SK-N-SH treated with all-trans-retinoic acid at 6 μM for 48 hours (cell line): ENCODE measurements around the gene DNASE1.

ENCODE experiments used
- ATAC-seq: fragments of 200-7000 bp; cut with Tn5 transposase; 3 replicates; pipeline ENCODE4 v1.9.1; 2020; ENCODE audit warnings: mild to moderate bottlenecking, moderate library complexity
- ARNTL ChIP-seq: fragments of 450-650 bp; formaldehyde crosslinking; IDR thresholded peaks from 2 replicates; pipeline ENCODE4 v1.5.0; 2020; ENCODE audit warnings: low read depth, mild to moderate bottlenecking, moderate library complexity, borderline replicate concordance
- BACH2 ChIP-seq: fragments of 250-450 bp; sonication (Bioruptor Pico); IDR thresholded peaks from 2 replicates; pipeline ENCODE4 v1.9.0; 2021; ENCODE audit warnings: mild to moderate bottlenecking, borderline replicate concordance
- CSDC2 ChIP-seq: fragments of 250-450 bp; sonication (Bioruptor Pico); IDR thresholded peaks from 2 replicates; pipeline ENCODE4 v1.5.0; 2020; ENCODE audit warnings: mild to moderate bottlenecking, moderate library complexity
- ESRRG ChIP-seq: fragments of 250-450 bp; sonication (Bioruptor Pico); IDR thresholded peaks from 2 replicates; pipeline ENCODE4 v1.6.1; 2021; ENCODE audit warnings: mild to moderate bottlenecking
- ISL1 ChIP-seq: fragments of 250-450 bp; sonication (Bioruptor Pico); IDR thresholded peaks from 2 replicates; pipeline ENCODE4 v2.1.2; 2022; ENCODE audit warnings: mild to moderate bottlenecking, moderate library complexity
- OSR1 ChIP-seq: fragments of 250-450 bp; sonication (Bioruptor Pico); IDR thresholded peaks from 2 replicates; pipeline ENCODE4 v1.8.0; 2022; ENCODE audit warnings: moderate library complexity, mild to moderate bottlenecking, inconsistent platforms
- PATZ1 ChIP-seq: fragments of 250-450 bp; sonication (Bioruptor Pico); IDR thresholded peaks from 2 replicates; pipeline ENCODE4 v1.8.0; 2020; ENCODE audit warnings: mild to moderate bottlenecking, moderate library complexity, borderline replicate concordance
- POU6F1 ChIP-seq: fragments of 250-450 bp; sonication (Bioruptor Pico); IDR thresholded peaks from 2 replicates; pipeline ENCODE4 v1.8.0; 2021; ENCODE audit warnings: low read depth, mild to moderate bottlenecking, moderate library complexity, borderline replicate concordance
- PPARA ChIP-seq: fragments of 250-450 bp; sonication (Bioruptor Pico); IDR thresholded peaks from 2 replicates; pipeline ENCODE4 v1.5.0; 2020; ENCODE audit warnings: mild to moderate bottlenecking, borderline replicate concordance
- SNAI2 ChIP-seq: fragments of 250-450 bp; sonication (Bioruptor Pico); IDR thresholded peaks from 2 replicates; pipeline ENCODE4 v1.5.0; 2020; ENCODE audit warnings: mild to moderate bottlenecking, moderate library complexity
- TCF4 ChIP-seq: fragments of 250-450 bp; sonication (Bioruptor Pico); IDR thresholded peaks from 2 replicates; pipeline ENCODE4 v1.8.0; 2021; ENCODE audit warnings: mild to moderate bottlenecking, moderate library complexity, borderline replicate concordance
- TOX ChIP-seq: fragments of 250-450 bp; sonication (Bioruptor Pico); IDR thresholded peaks from 2 replicates; pipeline ENCODE4 v1.8.0; 2021; ENCODE audit warnings: mild to moderate bottlenecking, moderate library complexity, borderline replicate concordance
- ZC3H10 ChIP-seq: fragments of 250-450 bp; sonication (Bioruptor Pico); IDR thresholded peaks from 2 replicates; pipeline ENCODE4 v1.5.1; 2021; ENCODE audit warnings: mild to moderate bottlenecking, moderate library complexity
- ZFP3 ChIP-seq: fragments of 250-450 bp; sonication (Bioruptor Pico); IDR thresholded peaks from 2 replicates; pipeline ENCODE4 v1.5.0; 2020; ENCODE audit warnings: mild to moderate bottlenecking, moderate library complexity
- ZFP30 ChIP-seq: fragments of 450-650 bp; formaldehyde crosslinking; IDR thresholded peaks from 2 replicates; pipeline ENCODE4 v1.5.0; 2022; ENCODE audit warnings: mild to moderate bottlenecking, moderate library complexity
- ZNF565 ChIP-seq: fragments of 450-650 bp; formaldehyde crosslinking; conservative IDR thresholded peaks from 2 replicates; pipeline ENCODE4 v1.5.0; 2020; ENCODE audit warnings: low read depth, mild to moderate bottlenecking, moderate library complexity
- ZNF70 ChIP-seq: fragments of 450-650 bp; formaldehyde crosslinking; IDR thresholded peaks from 2 replicates; pipeline ENCODE4 v1.5.0; 2020; ENCODE audit warnings: mild to moderate bottlenecking, moderate library complexity
- ZNF8 ChIP-seq: fragments of 450-650 bp; formaldehyde crosslinking; IDR thresholded peaks from 2 replicates; pipeline ENCODE4 v1.5.0; 2020; ENCODE audit warnings: mild to moderate bottlenecking, moderate library complexity
- TF ChIP-seq, protein P1 (sequence below): fragments of 250-450 bp; sonication (Bioruptor Pico); IDR thresholded peaks from 2 replicates; pipeline ENCODE4 v1.5.0; 2020; ENCODE audit warnings: mild to moderate bottlenecking, moderate library complexity

DNASE1 gene

DNA sequence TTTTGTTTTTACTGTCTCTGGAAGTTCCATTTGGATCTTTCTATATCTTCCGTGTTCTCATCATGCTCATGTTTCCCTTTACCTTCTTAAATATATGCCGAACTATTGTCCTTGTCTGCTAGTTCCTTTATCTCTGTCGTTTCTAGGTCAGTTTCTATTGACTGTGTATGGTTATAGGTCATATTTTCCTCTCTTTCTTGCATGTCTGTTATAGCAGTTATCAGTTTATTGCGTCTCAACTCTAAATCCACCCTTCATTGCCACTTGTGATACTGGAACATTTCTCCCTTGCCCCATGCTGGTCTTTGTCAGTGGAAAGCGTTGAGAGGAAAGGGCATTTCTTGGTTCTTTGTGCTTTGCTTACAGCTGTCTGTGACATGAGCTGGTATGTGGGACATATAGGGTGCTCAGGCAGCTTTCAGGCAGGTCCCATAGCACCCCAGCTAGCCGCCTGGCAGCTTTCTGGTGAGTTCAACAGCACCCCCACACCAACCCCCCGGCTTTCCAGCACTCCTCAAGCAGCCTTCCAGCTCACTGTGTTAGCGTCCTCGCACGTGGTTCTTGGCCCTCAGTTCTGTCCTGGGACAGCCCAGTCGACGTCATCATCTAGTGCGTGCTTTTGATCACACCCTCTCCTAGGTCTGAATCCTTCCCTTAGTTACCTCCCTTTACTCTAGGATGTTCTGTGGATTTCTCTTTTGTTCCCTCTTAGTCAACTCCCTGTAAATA is 15.4 kb upstream of the DNASE1 start:
- ATAC-seq: no peak
- TF ChIP-seq TCF4 (CRISPR knock-in tag) (no peak), ZC3H10 (no peak), BACH2 (no peak)

GRCh38 chr16:3640207-3640606 is 14.3 kb upstream of the DNASE1 start:
- ATAC-seq: no peak
- TF ChIP-seq ZC3H10 (no peak), BACH2 (no peak), ZFP3 (CRISPR knock-in tag) (no peak), POU6F1 (CRISPR knock-in tag) (no peak), ZNF70 (no peak), TCF4 (CRISPR knock-in tag) (no peak), ESRRG (CRISPR knock-in tag) (no peak), OSR1 (CRISPR knock-in tag) (no peak), PPARA (CRISPR knock-in tag) (no peak), ZNF565 (CRISPR knock-in tag) (no peak), ARNTL (CRISPR knock-in tag) (no peak), PATZ1 (CRISPR knock-in tag) (no peak), CSDC2 (CRISPR knock-in tag) (no peak), TOX (no peak), ZNF8 (CRISPR knock-in tag) (no peak), ISL1 (CRISPR knock-in tag) (no peak), ZFP30 (CRISPR knock-in tag) (no peak), SNAI2 (CRISPR knock-in tag) (no peak)

DNA sequence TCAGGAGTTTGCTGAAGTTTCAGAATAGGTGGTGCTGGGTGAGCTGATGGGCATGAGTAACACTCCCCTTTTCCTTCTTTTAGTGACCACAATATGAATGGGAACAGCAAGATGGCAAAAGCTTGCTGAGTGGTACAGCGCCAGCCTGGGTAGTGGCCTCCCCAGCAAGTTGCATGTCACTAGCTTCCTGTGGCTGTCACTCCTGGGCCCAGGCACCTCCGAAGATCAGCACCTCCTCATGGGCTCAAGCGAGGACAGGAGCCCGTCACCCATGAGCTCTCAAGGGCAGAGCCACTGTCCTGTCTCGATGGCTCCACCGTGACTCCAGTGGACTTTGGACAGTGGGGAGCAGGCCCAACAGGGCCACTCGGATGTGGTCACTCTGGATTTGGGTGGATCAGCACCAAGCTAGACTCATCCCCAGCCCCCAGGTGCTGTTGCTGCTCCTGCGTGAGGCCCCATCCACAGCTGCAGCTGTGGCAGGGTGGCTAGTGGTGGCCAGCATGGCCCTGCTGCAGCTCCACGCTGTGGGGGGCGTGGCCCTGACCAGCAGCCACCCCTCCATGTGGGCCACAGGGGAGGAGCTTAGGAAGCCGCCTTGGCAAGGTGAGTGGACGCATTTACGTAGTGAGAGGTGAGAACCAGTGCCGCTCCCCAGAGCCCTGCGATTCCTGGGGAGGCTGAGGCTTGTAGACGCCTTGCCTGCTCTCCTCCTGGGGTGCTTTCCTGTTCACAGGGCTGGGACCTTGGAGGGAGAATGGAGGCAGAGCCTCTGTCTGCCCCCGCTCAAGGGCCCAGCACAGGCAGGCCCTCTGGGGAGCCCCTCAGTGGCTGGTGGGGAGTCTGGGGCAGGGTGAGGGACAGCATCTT is 13.6 kb upstream of the DNASE1 start:
- no peak for ATAC-seq
- no peak for TF ChIP-seq BACH2
- TF ChIP-seq ISL1 (CRISPR knock-in tag): no peak
- no peak for TF ChIP-seq ZC3H10
- TF ChIP-seq ZNF8 (CRISPR knock-in tag): no peak
- no peak for TF ChIP-seq CSDC2 (CRISPR knock-in tag)

DNA sequence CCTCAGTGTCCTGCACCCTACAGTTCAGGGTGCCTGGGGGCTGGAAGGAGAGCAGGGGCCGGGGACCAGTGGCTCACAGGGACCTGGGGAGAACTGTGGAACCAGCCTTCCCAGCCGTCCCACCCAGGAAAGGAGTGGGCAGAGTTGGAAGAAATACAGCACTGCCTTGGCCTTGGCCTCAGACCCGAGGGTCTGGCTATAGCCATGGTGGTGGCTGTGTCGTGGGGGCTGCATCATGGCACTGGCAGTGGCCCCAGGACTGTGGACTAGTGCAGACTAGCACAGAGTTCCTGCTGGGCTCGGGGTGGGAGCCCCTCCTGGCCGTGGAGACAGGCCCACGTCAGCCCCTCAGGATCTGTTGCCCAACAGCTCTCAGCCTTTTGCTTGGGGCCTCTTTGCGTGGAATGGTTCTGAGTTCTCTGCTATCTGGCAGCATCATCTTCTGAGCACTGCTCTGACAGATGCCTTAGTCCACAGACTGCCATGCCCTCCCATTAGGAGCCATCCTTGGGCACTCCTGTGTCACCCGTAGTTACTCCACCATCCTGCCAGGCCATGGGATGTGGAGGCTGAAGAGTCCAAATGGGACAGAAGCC is 12.6 kb upstream of the DNASE1 start:
- TF ChIP-seq, protein P1, sequence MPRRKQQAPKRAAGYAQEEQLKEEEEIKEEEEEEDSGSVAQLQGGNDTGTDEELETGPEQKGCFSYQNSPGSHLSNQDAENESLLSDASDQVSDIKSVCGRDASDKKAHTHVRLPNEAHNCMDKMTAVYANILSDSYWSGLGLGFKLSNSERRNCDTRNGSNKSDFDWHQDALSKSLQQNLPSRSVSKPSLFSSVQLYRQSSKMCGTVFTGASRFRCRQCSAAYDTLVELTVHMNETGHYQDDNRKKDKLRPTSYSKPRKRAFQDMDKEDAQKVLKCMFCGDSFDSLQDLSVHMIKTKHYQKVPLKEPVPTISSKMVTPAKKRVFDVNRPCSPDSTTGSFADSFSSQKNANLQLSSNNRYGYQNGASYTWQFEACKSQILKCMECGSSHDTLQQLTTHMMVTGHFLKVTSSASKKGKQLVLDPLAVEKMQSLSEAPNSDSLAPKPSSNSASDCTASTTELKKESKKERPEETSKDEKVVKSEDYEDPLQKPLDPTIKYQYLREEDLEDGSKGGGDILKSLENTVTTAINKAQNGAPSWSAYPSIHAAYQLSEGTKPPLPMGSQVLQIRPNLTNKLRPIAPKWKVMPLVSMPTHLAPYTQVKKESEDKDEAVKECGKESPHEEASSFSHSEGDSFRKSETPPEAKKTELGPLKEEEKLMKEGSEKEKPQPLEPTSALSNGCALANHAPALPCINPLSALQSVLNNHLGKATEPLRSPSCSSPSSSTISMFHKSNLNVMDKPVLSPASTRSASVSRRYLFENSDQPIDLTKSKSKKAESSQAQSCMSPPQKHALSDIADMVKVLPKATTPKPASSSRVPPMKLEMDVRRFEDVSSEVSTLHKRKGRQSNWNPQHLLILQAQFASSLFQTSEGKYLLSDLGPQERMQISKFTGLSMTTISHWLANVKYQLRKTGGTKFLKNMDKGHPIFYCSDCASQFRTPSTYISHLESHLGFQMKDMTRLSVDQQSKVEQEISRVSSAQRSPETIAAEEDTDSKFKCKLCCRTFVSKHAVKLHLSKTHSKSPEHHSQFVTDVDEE: no peak
- TF ChIP-seq ESRRG (CRISPR knock-in tag): no peak
- no peak for TF ChIP-seq TCF4 (CRISPR knock-in tag)
- no peak for TF ChIP-seq ZC3H10
- no peak for TF ChIP-seq BACH2
- TF ChIP-seq ZNF70: no peak
- no peak for TF ChIP-seq CSDC2 (CRISPR knock-in tag)
- TF ChIP-seq TOX: no peak
- no peak for TF ChIP-seq POU6F1 (CRISPR knock-in tag)
- TF ChIP-seq ZFP30 (CRISPR knock-in tag): no peak
- no peak for TF ChIP-seq ZNF8 (CRISPR knock-in tag)
- no peak for TF ChIP-seq ISL1 (CRISPR knock-in tag)
- no peak for ATAC-seq
